ENCODE results near the gene RCBTB2.

The RCBTB2 gene

DNA sequence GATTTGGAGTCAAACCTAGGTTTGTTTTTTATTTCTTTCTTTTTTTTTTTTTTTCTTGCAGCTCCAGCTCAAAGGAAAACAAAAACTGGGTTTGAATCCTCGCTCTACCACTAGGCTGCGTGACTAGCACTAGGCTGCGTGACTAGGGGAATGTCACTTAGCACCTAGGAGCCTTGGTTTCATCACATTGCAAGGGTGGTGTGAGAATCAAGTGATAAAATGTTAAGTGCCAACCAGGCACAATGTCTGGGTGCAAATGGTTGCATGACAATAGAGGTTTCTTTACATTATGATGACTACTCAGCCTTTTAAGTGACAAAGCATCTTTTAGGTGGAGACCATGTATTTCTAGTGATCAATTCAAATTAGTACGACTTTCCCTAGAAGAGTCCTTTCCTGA is 27.9 kb downstream of the RCBTB2 start:
- no peaks in the 10 kb centered on the region for H3K27me3 ChIP-seq (ENCODE audit: low read depth)
- in situ Hi-C loops (cut with MboI; ENCODE audit: low sequenced_read_pairs), result no loop called here
- H3K9me3 ChIP-seq, result no peaks in the 10 kb centered on the region
- no peak for DNase-seq (ENCODE audit: low spot score in 2 of 2)
- H3K36me3 ChIP-seq (replicated peaks), result no peaks in the 10 kb centered on the region
- no peaks in the 10 kb centered on the region for H3K4me1 ChIP-seq
- H3K4me3 ChIP-seq, result no peak overlapping the region

DNA sequence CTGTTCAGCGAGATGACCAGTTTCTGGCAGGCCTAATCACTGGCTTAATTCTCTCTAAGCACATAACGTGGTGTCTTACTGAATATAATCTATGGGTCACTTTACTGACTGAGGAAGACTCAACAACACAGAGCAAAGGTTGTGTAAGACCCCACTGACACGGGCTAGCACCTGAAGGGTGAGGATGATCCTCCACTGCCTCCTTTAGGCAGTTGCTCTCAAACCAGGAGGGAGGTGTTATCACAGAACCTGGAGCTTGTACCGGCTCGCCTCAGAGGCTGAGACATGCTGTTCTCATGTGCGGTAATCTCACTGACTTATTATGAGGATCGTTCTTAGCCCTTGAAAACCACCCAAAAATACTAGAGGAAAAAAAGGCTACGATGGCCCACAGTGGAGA is 28.3 kb downstream of the RCBTB2 start:
- H3K4me1 ChIP-seq, result no peaks in the 10 kb centered on the region
- H3K36me3 ChIP-seq (replicated peaks), result no peaks in the 10 kb centered on the region
- in situ Hi-C loops (cut with MboI; ENCODE audit: low sequenced_read_pairs), result no loop called here
- no peak for DNase-seq (ENCODE audit: low spot score in 2 of 2)
- no peaks in the 10 kb centered on the region for H3K9me3 ChIP-seq
- no peaks in the 10 kb centered on the region for H3K27me3 ChIP-seq (ENCODE audit: low read depth)
- H3K4me3 ChIP-seq, result no peak overlapping the region

DNA sequence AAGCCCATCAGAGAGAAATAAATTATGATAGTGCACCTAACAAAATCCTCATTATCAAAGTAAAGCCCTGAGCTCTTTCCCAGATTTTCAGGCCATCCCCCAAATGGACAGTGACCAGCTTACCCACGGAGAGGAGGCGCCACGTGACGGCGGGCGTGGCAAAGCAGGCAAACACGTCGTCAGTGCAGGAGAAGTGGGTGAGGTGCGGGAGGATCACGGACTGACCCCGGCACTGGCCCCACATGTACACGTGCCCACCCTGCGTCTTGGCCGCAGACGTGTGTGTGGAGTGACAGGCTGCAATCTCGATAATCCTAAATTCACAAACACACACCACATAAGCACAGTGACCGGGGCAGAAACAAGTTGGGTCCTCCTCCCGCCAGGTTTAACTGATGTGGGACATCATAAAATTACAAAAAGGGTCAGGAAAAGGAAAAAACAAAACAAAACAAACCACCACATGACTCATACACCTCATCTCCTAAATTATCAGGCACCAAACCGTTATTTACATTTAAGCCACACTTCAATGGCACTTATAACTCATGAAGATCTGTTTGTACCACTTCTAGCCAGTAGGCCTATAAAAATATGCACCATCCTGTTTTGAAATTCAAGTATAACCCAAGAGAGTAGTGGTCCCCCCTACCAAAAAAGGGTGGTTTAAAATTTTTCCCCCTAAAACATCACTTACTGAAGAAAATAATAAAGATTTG is 30.1 kb downstream of the RCBTB2 start:
- no peak for DNase-seq (ENCODE audit: low spot score in 2 of 2)
- H3K4me3 ChIP-seq, result no peak overlapping the region
- in situ Hi-C loops (cut with MboI; ENCODE audit: low sequenced_read_pairs), result no loop called here
- no peaks in the 10 kb centered on the region for H3K9me3 ChIP-seq
- H3K36me3 ChIP-seq (replicated peaks), result no peaks in the 10 kb centered on the region
- no peaks in the 10 kb centered on the region for H3K27me3 ChIP-seq (ENCODE audit: low read depth)
- H3K4me1 ChIP-seq, result no peaks in the 10 kb centered on the region

DNA sequence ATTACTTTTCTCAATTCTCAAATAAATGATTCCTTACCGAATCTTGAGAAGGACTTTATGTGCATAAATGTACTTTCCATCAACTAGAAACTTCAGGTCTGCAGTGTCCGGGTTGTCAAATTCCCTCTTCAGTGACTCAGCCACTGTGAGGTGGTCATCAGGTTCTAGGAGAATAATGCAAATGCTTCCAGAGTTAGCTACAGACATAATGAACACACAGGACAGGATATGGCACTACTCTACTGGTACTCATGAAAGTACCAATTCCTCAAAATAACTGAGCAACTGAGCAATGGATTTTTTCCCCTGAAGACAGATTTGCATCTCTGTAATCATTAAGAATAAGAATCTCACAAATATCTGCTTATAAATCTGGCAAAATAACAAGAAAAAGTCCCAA is 31.2 kb downstream of the RCBTB2 start:
- in situ Hi-C loops (cut with MboI; ENCODE audit: low sequenced_read_pairs), result no loop called here
- Histone ChIP-seq H3K27me3 (ENCODE audit: low read depth) (no peaks in the 10 kb centered on the region), H3K4me3 (no peak overlapping the region), H3K9me3 (no peaks in the 10 kb centered on the region), H3K36me3 (replicated peaks) (no peaks in the 10 kb centered on the region), H3K4me1 (no peaks in the 10 kb centered on the region)
- DNase-seq (ENCODE audit: low spot score in 2 of 2), result no peak

- DNase-seq (ENCODE audit: low spot score in 2 of 2), result no peak
- Histone ChIP-seq H3K27me3 (ENCODE audit: low read depth) (no peaks in the 10 kb centered on the region), H3K4me1 (peaks cover 5% of the 10 kb centered on the region), H3K9me3 (no peaks in the 10 kb centered on the region), H3K36me3 (replicated peaks) (no peaks in the 10 kb centered on the region), H3K4me3 (no peak overlapping the region)
- in situ Hi-C loops (cut with MboI; ENCODE audit: low sequenced_read_pairs), result no loop called here
Measured at GRCh38 chr13:48500652-48501197, 32.2 kb downstream of the RCBTB2 start.

DNA sequence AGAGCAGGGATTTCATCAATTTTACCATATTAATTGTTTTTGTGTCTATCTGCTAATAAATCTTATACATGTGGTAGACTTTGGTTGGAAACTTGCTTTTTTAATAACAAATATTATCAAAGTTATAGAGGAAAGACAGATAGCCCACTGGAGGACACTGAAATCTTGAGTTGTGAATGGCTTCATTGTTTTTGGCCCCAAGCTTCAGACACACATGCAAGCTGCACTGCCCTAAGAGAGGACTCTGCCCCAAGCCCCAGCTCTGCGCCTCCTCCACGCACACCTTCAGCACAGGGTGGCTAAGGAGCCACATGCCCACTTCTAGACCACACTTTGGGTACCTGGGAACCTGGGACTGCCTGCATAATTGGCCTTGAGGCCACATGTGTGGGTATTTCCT is 35.2 kb downstream of the RCBTB2 start:
- DNase-seq (ENCODE audit: low spot score in 2 of 2), result no peak
- Histone ChIP-seq H3K27me3 (ENCODE audit: low read depth) (no peaks in the 10 kb centered on the region), H3K4me1 (peaks cover 17% of the 10 kb centered on the region), H3K36me3 (replicated peaks) (no peaks in the 10 kb centered on the region), H3K4me3 (no peak overlapping the region), H3K9me3 (no peaks in the 10 kb centered on the region)
- in situ Hi-C loops (cut with MboI; ENCODE audit: low sequenced_read_pairs), result no loop called here

DNA sequence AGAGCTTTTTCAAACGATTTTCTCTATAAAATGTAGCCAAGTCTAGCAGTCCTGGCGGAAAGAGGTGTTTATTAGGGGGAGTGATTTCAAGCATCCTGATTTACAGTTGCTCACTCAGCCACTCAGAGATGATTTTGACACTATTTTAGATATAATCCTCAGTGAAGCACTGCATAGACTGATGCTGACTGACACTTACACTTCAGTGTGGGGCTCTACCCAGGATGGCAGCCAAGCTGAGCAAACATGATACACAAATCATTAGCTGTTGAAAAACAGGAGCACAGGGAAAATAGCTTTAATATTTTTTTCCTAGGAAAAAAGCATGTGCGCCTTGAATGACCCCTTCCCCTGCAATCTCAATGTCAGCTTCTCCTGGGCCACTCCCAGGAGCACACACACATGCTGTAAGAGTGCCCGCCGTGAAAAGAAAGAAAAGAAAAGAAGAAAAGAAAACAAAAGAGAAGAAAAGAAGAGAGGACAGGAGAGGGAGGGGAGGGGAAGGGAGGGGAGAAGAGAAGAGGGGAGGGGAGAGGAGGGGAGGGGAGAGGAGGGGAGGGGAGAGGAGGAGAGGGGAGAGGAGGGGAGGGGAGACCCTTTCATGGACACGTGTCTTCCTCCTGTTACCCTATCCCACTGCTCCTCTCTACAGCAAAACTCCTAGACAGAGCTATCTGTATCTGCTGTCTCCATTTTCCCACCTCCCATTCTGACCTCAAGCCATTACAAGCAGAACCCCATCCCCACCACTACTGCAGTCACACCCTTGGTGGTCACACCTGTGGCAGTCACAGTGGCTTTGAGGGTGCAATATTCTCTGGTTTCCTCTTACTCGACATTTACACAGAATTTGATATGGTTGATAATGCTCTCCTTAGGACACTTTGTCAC is 36.4 kb downstream of the RCBTB2 start:
- H3K4me3 ChIP-seq, result no peak overlapping the region
- no peaks in the 10 kb centered on the region for H3K27me3 ChIP-seq (ENCODE audit: low read depth)
- no peaks in the 10 kb centered on the region for H3K9me3 ChIP-seq
- no peak for DNase-seq (ENCODE audit: low spot score in 2 of 2)
- in situ Hi-C loops (cut with MboI; ENCODE audit: low sequenced_read_pairs), result no loop called here
- peaks cover 17% of the 10 kb centered on the region for H3K4me1 ChIP-seq
- no peaks in the 10 kb centered on the region for H3K36me3 ChIP-seq (replicated peaks)

DNA sequence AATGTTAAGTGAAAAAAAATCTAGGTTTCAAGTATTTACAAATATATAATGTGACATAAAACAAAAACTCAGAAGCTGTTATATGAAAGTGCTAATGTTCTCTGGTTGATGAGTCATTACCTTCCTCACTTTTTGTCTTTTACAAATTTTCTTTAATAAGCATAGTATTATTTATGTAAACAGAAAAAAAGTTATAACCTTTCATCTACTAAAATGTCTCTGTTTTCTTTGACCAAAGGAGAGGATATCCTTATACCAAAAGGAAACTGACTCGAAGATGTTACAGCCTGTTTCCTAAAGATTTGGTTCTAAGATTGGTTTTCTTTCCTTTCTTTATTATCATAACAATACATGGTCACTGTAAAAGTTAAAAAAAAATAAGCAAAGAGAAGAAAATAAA is 38.0 kb downstream of the RCBTB2 start:
- Histone ChIP-seq H3K9me3 (no peaks in the 10 kb centered on the region), H3K36me3 (replicated peaks) (no peaks in the 10 kb centered on the region), H3K4me1 (peaks cover 17% of the 10 kb centered on the region), H3K27me3 (ENCODE audit: low read depth) (no peaks in the 10 kb centered on the region), H3K4me3 (no peak overlapping the region)
- no peak for DNase-seq (ENCODE audit: low spot score in 2 of 2)
- in situ Hi-C loops (cut with MboI; ENCODE audit: low sequenced_read_pairs), result no loop called here

- Histone ChIP-seq H3K9me3 (no peaks in the 10 kb centered on the region), H3K4me3 (no peak overlapping the region), H3K27me3 (ENCODE audit: low read depth) (no peaks in the 10 kb centered on the region), H3K4me1 (peaks cover 22% of the 10 kb centered on the region), H3K36me3 (replicated peaks) (no peaks in the 10 kb centered on the region)
- DNase-seq (ENCODE audit: low spot score in 2 of 2), result no peak
- in situ Hi-C loops (cut with MboI; ENCODE audit: low sequenced_read_pairs), result no loop called here
Measured at GRCh38 chr13:48493851-48494250, 39.0 kb downstream of the RCBTB2 start.

DNA sequence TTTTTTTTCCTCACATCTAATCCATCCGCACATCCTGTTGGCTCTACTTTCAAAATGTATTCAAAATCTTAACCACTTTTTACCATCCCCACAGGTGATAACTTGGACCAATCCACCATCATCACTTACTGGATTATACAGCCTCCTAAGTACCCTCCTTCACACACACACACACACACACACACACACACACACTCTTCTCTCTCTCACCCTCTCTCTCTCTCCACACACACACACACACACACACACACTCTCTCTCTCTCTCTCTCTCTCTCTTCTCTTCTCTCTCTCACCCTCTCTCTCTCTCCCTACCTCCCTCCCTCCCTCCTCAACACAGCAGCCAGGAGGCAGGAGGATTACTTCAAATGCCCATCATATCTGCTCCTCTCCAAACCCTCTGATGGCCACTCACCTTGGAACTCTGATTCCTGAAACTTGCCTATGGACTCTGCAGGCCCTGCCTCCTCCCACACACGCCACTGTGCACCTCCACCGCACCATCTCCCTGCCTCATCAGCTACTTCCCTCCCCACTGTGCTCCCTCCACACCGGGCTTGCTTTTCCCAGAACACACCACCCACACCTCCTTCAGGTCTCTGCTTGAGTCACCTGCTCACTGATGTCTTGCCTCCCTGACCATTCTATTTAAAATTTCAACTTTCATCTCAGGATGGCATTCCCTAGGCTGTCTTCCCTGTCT is 39.7 kb downstream of the RCBTB2 start:
- DNase-seq (ENCODE audit: low spot score in 2 of 2), result no peak
- in situ Hi-C loops (cut with MboI; ENCODE audit: low sequenced_read_pairs), result no loop called here

GRCh38 chr13:48492470-48493065 is 40.3 kb downstream of the RCBTB2 start:
- no peak for DNase-seq (ENCODE audit: low spot score in 2 of 2)
- in situ Hi-C loops (cut with MboI; ENCODE audit: low sequenced_read_pairs), result no loop called here
- Histone ChIP-seq H3K27me3 (ENCODE audit: low read depth) (no peaks in the 10 kb centered on the region), H3K9me3 (no peaks in the 10 kb centered on the region), H3K4me3 (no peak overlapping the region), H3K36me3 (replicated peaks) (no peaks in the 10 kb centered on the region; the same call in 1 of the 2 replicates), H3K4me1 (peaks cover 24% of the 10 kb centered on the region)

More for the DNA sequence above, 39.7 kb downstream of the RCBTB2 start:
- Histone ChIP-seq H3K9me3 (no peaks in the 10 kb centered on the region), H3K4me3 (no peak overlapping the region), H3K27me3 (ENCODE audit: low read depth) (no peaks in the 10 kb centered on the region), H3K4me1 (peaks cover 24% of the 10 kb centered on the region), H3K36me3 (replicated peaks) (no peaks in the 10 kb centered on the region; the same call in 1 of the 2 replicates)

GRCh38 chr13:48492096-48492440 is 40.8 kb downstream of the RCBTB2 start:
- H3K4me3 ChIP-seq, result no peak overlapping the region
- in situ Hi-C loops (cut with MboI; ENCODE audit: low sequenced_read_pairs), result no loop called here

GRCh38 chr13:48491423-48492095 is 41.3 kb downstream of the RCBTB2 start:
- in situ Hi-C loops (cut with MboI; ENCODE audit: low sequenced_read_pairs), result no loop called here
- Histone ChIP-seq H3K4me3 (no peak overlapping the region), H3K4me1 (peaks cover 24% of the 10 kb centered on the region), H3K27me3 (ENCODE audit: low read depth) (no peaks in the 10 kb centered on the region), H3K9me3 (no peaks in the 10 kb centered on the region), H3K36me3 (replicated peaks) (no peaks in the 10 kb centered on the region; the same call in 1 of the 2 replicates)
- no peak for DNase-seq (ENCODE audit: low spot score in 2 of 2)

More at GRCh38 chr13:48492096-48492440, 40.8 kb downstream of the RCBTB2 start:
- Histone ChIP-seq H3K4me1 (peaks cover 24% of the 10 kb centered on the region), H3K36me3 (replicated peaks) (no peaks in the 10 kb centered on the region; the same call in 1 of the 2 replicates), H3K27me3 (ENCODE audit: low read depth) (no peaks in the 10 kb centered on the region), H3K9me3 (no peaks in the 10 kb centered on the region)
- no peak for DNase-seq (ENCODE audit: low spot score in 2 of 2)

Measured in HAP-1 (cell line).